ENCODE data around the gene YIPF7.

Gene YIPF7

DNA sequence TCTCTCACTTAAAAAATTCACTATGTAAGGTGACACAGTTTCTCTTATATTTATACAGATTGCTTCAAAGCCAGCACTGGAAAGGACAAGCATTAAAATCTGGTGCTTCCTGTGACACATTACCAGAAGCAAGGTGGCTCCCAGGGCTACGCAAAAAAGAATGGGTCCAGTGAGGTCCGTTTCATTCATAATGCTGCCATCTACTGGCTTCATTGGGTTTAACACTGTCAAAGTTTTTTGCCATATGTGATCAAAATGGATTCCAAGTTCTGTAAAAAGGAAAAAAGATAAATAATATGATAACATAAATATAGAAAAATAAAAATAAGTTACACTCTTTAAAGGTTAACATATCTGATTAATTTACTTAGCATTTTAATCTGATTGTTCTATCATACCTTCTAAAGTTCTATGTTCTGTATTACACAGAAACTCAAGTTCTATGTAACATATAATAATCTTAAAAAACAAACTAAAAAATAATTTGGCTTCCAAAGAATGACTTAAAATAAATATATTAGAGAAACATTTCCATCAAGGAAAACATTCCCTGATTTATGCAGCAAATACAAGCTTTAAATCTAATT lies 22.1 kb downstream of the YIPF7 start:
- H3K36me3 ChIP-seq (ENCODE audit: control insufficient read depth in 5 of 5, insufficient read depth in 5 of 5, low read length in 5 of 5) = no peaks in the 10 kb centered on the region
- H3K9me3 ChIP-seq (ENCODE audit: control insufficient read depth in 5 of 5, low read length in 5 of 5) = no peaks in the 10 kb centered on the region
- no peaks in the 10 kb centered on the region for H3K27me3 ChIP-seq (ENCODE audit: control insufficient read depth in 5 of 5, insufficient read depth in 4 of 5, low read length in 5 of 5)
- H3K4me3 ChIP-seq (ENCODE audit: low read depth in 1 of 5, low read length in 5 of 5) = no peak overlapping the region
- no peaks in the 10 kb centered on the region for H3K4me1 ChIP-seq (ENCODE audit: control insufficient read depth in 5 of 5, insufficient read depth in 5 of 5, low read length in 5 of 5)
- no peak overlapping the region for H3K27ac ChIP-seq (ENCODE audit: low read depth, low read length)
- H3K9ac ChIP-seq (ENCODE audit: low read length in 5 of 5) = no peak overlapping the region

DNA sequence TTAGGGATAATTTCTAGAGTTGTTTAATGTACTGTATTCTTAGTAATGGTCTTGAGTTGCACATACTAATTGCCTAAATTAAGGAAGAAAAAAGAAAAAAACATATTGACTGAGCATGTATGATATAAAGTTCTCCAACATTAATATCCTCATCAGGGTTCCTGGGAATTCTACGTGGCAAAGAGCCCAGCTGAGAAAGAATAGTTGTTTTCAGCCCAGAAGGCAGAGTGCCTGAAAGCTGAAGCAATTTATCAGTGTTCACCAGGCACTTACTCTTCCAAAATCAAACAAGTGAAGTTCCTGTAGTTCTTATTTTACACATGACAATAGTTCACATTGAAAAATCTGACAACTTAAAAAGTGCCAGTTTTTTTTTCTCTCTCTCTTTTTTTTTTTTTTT lies 27.7 kb downstream of the YIPF7 start:
- peaks cover 0 to 17% (median 3%) of the 10 kb centered on the region in 5 donors for H3K4me1 ChIP-seq (ENCODE audit: control insufficient read depth in 5 of 5, insufficient read depth in 5 of 5, low read length in 5 of 5)
- no peaks in the 10 kb centered on the region for H3K36me3 ChIP-seq (ENCODE audit: control insufficient read depth in 5 of 5, insufficient read depth in 5 of 5, low read length in 5 of 5)
- no peaks in the 10 kb centered on the region for H3K9me3 ChIP-seq (ENCODE audit: control insufficient read depth in 5 of 5, low read length in 5 of 5)
- no peak overlapping the region for H3K9ac ChIP-seq (ENCODE audit: low read length in 5 of 5)
- no peaks in the 10 kb centered on the region for H3K27me3 ChIP-seq (ENCODE audit: control insufficient read depth in 5 of 5, insufficient read depth in 4 of 5, low read length in 5 of 5)
- H3K27ac ChIP-seq (ENCODE audit: low read depth, low read length) = no peak overlapping the region
- H3K4me3 ChIP-seq (ENCODE audit: low read depth in 1 of 5, low read length in 5 of 5) = no peak overlapping the region

DNA sequence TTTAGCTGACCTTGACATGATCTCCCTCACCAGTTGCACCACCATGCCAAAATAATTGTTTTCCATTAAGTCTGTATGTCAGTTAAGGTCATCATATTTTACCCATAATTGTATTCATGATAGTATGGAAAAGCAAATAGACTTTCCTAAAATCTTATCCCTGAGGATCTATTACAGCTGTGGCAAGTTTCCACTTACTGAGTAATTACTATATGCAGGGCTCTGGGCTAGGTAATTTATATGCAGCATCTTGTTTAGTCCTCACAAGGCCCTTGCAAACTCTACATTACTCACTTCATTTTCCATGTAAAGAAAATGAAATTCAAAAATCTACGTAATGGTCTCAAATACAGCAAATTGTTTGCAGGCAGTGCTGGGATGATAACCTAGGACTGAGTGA lies 34.8 kb downstream of the YIPF7 start:
- Histone ChIP-seq H3K27me3 (ENCODE audit: control insufficient read depth in 5 of 5, insufficient read depth in 4 of 5, low read length in 5 of 5) (no peaks in the 10 kb centered on the region), H3K36me3 (ENCODE audit: control insufficient read depth in 5 of 5, insufficient read depth in 5 of 5, low read length in 5 of 5) (no peaks in the 10 kb centered on the region), H3K4me3 (ENCODE audit: low read depth in 1 of 5, low read length in 5 of 5) (no peak overlapping the region), H3K9ac (ENCODE audit: low read length in 5 of 5) (no peak overlapping the region), H3K4me1 (ENCODE audit: control insufficient read depth in 5 of 5, insufficient read depth in 5 of 5, low read length in 5 of 5) (no peaks in the 10 kb centered on the region), H3K27ac (ENCODE audit: low read depth, low read length) (no peak overlapping the region), H3K9me3 (ENCODE audit: control insufficient read depth in 5 of 5, low read length in 5 of 5) (no peaks in the 10 kb centered on the region)

DNA sequence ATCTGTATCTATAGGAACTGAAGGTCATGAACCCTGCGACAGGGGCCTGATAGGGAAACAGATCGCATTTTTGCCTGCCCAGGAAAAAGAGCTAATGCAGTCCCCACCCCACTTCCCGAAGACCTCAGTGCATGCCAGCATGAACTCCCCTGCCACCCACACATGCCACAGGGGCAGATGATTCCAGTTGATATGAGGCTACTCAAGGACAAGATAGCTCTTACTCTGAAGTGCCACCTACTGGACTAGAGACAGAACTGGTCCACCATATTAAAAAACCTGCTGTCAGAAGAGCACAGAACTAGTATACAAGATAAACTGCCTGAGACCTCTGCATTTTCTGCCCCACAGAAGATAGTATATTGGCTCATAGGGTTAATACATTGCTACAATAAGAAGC lies 68.0 kb downstream of the YIPF7 start:
- Histone ChIP-seq H3K36me3 (ENCODE audit: control insufficient read depth in 5 of 5, insufficient read depth in 5 of 5, low read length in 5 of 5) (no peaks in the 10 kb centered on the region), H3K9me3 (ENCODE audit: control insufficient read depth in 5 of 5, low read length in 5 of 5) (peaks cover 0 to 10% (median 0%) of the 10 kb centered on the region in 5 donors), H3K4me3 (ENCODE audit: low read depth in 1 of 5, low read length in 5 of 5) (no peak overlapping the region), H3K4me1 (ENCODE audit: control insufficient read depth in 5 of 5, insufficient read depth in 5 of 5, low read length in 5 of 5) (no peaks in the 10 kb centered on the region), H3K9ac (ENCODE audit: low read length in 5 of 5) (no peak overlapping the region), H3K27ac (ENCODE audit: low read depth, low read length) (no peak overlapping the region), H3K27me3 (ENCODE audit: control insufficient read depth in 5 of 5, insufficient read depth in 4 of 5, low read length in 5 of 5) (no peaks in the 10 kb centered on the region)

DNA sequence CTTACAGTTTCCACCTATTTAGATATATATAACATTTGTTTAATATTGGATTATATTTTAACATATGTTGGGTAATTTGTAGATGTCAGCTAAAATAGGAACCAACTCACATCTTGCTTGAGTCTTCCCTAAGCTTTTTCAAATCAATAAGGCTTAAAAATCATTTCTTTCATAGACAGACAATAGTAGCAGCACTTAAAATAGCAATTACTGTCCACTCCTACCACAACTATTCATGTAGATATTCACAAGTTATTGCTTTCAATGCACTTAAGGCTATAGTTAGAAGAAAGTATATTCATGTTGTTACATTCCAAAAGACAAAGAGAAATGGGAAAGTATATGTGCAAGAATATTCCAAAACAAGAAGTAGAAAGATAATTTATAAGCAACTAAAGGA lies 71.2 kb downstream of the YIPF7 start:
- Histone ChIP-seq H3K27me3 (ENCODE audit: control insufficient read depth in 5 of 5, insufficient read depth in 4 of 5, low read length in 5 of 5) (no peaks in the 10 kb centered on the region), H3K4me3 (ENCODE audit: low read depth in 1 of 5, low read length in 5 of 5) (no peak overlapping the region), H3K27ac (ENCODE audit: low read depth, low read length) (no peak overlapping the region), H3K9ac (ENCODE audit: low read length in 5 of 5) (no peak overlapping the region), H3K9me3 (ENCODE audit: control insufficient read depth in 5 of 5, low read length in 5 of 5) (peaks cover 0 to 10% (median 0%) of the 10 kb centered on the region in 5 donors), H3K36me3 (ENCODE audit: control insufficient read depth in 5 of 5, insufficient read depth in 5 of 5, low read length in 5 of 5) (no peaks in the 10 kb centered on the region), H3K4me1 (ENCODE audit: control insufficient read depth in 5 of 5, insufficient read depth in 5 of 5, low read length in 5 of 5) (no peaks in the 10 kb centered on the region)

DNA sequence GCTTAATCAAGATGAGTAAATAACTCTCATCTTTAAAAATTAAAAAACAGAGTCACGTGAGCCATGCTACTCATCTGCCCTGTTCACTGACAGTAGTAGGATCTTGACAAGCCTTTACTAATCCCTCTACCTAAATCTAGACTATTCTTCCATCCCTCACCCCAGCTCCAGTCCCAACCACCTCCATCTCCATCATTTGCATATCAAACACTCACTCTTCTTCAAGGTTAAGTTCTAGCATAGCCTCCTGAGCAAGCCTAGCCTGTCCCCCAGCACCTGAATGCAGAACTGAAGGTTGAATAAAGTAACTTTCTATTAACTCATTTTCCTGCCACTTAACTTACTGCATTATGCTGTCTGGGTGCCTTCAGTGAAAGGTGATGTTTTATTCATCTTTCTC lies 72.5 kb downstream of the YIPF7 start:
- Histone ChIP-seq H3K36me3 (ENCODE audit: control insufficient read depth in 5 of 5, insufficient read depth in 5 of 5, low read length in 5 of 5) (no peaks in the 10 kb centered on the region), H3K9me3 (ENCODE audit: control insufficient read depth in 5 of 5, low read length in 5 of 5) (peaks cover 0 to 10% (median 0%) of the 10 kb centered on the region in 5 donors)

More for the DNA sequence above, 72.5 kb downstream of the YIPF7 start:
- H3K9ac ChIP-seq (ENCODE audit: low read length in 5 of 5) = no peak overlapping the region
- H3K27me3 ChIP-seq (ENCODE audit: control insufficient read depth in 5 of 5, insufficient read depth in 4 of 5, low read length in 5 of 5) = no peaks in the 10 kb centered on the region
- H3K27ac ChIP-seq (ENCODE audit: low read depth, low read length) = no peak overlapping the region
- no peak overlapping the region for H3K4me3 ChIP-seq (ENCODE audit: low read depth in 1 of 5, low read length in 5 of 5)
- no peaks in the 10 kb centered on the region for H3K4me1 ChIP-seq (ENCODE audit: control insufficient read depth in 5 of 5, insufficient read depth in 5 of 5, low read length in 5 of 5)
